Caki2 (cell line): ENCODE measurements around the gene ZNF423. TPM values are rescaled to one million over a fixed set of nuclear protein-coding genes. Genes with fewer than 3 reads are reported as not detected.

Source experiments
- DNase-seq: peaks from one replicate; pipeline ENCODE4 v3.0.0-alpha.2; 2015; ENCODE audit warnings: low read depth
- in situ Hi-C: cut with HindIII; loops from 2 replicates; pipeline ENCODE4 v1.10.0; 2016; ENCODE audit warnings: low sequenced_read_pairs, low pct_unique_long_range_greater_than_20kb, mixed read lengths
- total RNA-seq: library from RNA; depleted of rRNA; stranded (reverse); fragments of >200 nt; shearing (Covaris generic); gene quantifications from 2 replicates; pipeline ENCODE4 v1.2.3, GENCODE V29; 2014; ENCODE audit warnings: low replicate concordance

ZNF423 gene
- total RNA-seq, 1 experiment from 2014 or later, result 0.24 TPM

DNA sequence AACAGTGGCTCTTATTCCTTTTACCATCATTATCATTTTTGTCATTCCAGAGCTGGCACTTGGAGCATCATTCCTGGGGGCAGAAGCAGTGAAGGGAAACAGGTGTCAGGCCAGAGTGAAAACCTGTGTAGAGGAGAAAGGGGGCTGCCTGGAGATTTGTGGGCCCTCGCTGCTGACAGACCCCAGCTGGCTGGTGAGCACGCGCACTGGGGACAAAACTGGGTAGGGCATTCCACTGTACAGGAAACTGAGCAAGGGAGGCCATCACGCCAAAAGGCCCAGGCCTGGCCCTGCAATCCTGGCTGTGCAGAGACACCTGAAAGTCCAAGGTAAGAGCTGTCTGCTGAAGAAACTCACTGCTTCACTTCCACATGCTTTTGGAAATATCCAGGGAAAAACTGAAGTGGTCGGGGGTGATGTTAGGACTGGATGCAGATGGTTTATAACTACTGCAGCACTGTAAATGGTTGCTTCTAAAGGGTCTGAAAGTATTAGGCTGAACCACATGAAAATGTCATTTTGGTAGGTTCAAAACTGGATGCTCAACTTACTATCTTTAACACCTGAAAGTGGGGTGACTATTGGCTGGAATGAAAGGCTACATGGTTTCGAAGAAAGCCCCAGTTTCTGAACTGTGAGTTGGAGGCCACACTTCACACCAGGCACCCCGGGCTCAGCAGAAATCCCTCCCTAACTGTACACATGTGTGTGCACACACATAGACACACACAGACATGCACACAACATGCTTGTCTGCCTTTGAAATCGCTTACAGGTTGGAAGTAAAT, 257.3 kb downstream of the ZNF423 start:
- in situ Hi-C loops, result no loop called here
- DNase-seq, result no peak

DNA sequence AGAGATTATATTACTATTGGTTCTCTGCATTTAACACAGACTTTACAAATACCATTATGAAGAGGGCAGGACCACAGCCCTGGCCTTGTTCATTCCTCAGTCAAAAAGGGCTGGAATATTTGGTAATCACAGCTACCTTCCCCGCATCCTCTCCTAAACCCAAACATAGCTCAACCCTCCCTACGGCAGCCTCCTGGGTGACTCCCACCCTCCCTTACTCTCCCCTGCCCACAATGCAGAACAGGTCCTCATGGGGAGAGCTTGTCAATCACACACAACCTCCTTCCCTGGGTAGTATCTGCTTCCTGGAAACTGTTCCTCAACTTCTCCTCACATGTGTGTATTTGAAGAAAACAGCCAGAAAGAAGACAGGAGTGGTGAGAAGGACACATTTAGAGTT, 258.1 kb downstream of the ZNF423 start:
- DNase-seq, result no peak
- in situ Hi-C loops, result no loop called here

DNA sequence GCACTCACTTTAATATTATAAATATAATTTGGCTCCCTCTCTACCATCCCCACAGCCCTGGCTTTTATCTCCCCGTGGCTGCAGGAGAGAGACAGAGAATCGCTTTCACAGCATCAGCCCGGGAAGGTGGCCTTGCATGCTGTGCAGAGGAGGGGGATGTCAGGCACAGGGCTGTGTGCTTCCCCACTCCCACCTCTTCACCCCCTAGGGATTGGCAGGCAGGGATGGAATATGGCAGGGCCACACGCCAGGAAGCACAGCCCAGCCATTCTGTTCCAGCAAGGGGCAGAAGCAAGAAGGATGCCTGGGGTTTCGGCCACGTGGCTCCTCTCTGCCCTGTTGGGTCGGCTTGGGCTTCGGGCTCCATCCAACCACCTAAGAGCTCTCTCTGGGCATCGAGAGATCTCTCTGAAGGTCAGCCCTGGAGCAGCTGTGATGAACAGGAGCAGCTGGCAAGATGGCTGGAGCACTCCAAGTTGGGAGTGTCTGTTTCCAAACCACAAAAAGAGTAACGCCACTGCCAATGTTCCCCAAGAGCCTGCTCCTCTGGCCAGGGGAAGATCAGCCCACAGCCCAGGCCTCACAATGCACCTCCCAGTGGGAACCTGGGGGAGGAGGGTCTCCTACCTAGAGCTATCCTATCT, 259.1 kb downstream of the ZNF423 start:
- no peak for DNase-seq
- in situ Hi-C loops, result no loop called here

GRCh38 chr16:49596068-49596467, 259.8 kb downstream of the ZNF423 start:
- in situ Hi-C loops, result no loop called here
- no peak for DNase-seq

GRCh38 chr16:49594685-49595498, 261.0 kb downstream of the ZNF423 start:
- in situ Hi-C loops, result no loop called here
- no peak for DNase-seq

- in situ Hi-C loops, result no loop called here
- no peak for DNase-seq
These were observed 261.8 kb downstream of the ZNF423 start for GRCh38 chr16:49594153-49594552.

DNA sequence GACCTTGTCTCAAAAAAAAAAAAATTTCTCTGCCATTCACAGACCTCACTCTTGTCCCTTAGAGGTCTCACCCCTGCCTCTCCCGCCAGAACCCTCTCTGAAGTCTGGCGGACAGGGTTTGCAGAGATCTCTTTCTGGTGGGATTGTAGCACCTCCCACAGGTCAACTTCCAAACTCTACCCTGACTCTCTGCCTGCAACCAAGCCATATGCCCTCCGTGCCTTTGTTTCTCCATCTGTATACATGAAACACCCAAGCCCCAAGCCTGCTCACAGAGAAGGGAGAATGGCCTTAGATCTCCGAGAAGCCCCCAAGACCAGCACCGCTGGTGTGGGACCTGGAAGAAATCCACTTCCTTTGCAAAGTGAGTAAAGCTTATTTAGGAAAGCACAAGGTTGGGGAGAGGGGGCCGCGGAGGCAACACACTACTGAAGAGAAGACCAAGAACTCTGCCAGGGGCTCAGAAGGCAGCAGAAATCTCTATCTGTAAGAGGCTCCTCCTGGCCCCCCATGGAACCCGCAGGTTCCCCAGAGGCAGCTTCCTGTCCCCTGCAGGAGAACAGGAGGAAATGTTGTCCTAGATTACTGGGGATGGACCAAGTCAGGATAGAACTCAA, 262.4 kb downstream of the ZNF423 start:
- in situ Hi-C loops, result no loop called here
- no peak for DNase-seq

- DNase-seq, result no peak
- in situ Hi-C loops, result no loop called here
These were observed 263.1 kb downstream of the ZNF423 start for GRCh38 chr16:49592546-49593423.

- in situ Hi-C loops, result no loop called here
These were observed 265.6 kb downstream of the ZNF423 start for GRCh38 chr16:49590166-49590871.

DNA sequence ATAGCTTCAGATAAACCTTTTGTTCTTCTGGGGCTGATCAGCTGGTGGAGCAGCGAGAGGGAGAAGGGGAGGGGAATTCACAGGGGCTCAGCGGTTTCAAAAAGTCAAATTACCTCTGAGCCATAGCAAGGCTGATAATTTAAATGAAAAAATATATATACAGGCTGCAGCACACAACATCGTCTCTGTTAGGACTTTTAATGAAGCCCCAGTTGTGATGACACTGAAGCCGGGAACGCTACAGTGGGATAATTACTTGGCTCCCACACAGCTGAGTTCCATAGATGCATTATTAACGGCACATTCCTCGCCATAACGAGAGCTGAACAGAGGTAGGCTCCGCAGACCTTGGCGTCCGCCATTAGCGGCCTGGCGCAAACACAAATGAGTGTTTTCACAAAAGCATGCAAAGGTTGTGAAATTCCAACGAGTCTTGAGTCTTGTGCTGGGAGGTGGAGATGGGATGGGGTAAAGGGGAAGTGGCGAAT, 266.3 kb downstream of the ZNF423 start:
- no peak for DNase-seq
- in situ Hi-C loops, result no loop called here

More at GRCh38 chr16:49590166-49590871, 265.6 kb downstream of the ZNF423 start:
- no peak for DNase-seq

- no peak for DNase-seq
- in situ Hi-C loops, result no loop called here
These were observed 267.1 kb downstream of the ZNF423 start for GRCh38 chr16:49588729-49589384.

DNA sequence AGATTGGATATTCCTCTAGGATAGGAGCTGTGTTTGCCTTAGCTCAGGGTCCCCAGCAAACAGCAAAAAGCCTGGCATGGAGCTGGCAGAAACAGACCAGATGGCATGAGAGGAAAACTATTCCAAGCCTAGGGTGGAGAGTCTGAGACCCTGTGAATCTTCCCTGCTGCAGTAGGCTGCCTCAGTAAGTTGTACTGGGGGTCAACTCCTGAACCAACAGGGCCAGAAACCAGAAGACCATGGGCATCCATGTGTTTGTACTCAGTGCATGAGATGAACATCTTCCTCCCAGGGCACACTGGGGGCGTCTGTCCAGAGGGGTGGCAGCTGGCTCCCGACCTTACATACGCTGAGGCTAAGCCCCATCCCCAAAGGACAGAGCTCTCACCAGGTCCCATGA, 267.9 kb downstream of the ZNF423 start:
- in situ Hi-C loops, result no loop called here
- DNase-seq, result no peak

DNA sequence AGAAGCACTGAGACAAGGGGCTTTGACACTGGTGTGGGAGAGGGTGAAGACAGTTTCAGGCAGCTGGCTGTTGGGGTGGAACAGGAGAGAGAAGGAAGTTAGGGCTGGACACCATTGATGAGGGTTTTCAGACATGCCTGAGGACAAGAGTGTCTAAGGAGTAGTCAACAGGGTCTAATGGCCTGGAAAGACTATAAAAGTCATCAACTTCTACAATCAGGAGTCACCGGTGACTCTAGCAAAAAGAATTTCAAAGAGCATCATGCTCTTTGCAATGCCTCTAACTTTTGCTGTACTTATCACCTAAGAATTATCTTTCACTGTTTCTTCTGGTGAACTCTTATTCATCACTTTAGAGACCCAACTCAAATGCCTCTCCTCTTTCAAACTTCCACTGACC, 268.4 kb downstream of the ZNF423 start:
- in situ Hi-C loops, result no loop called here
- no peak for DNase-seq

DNA sequence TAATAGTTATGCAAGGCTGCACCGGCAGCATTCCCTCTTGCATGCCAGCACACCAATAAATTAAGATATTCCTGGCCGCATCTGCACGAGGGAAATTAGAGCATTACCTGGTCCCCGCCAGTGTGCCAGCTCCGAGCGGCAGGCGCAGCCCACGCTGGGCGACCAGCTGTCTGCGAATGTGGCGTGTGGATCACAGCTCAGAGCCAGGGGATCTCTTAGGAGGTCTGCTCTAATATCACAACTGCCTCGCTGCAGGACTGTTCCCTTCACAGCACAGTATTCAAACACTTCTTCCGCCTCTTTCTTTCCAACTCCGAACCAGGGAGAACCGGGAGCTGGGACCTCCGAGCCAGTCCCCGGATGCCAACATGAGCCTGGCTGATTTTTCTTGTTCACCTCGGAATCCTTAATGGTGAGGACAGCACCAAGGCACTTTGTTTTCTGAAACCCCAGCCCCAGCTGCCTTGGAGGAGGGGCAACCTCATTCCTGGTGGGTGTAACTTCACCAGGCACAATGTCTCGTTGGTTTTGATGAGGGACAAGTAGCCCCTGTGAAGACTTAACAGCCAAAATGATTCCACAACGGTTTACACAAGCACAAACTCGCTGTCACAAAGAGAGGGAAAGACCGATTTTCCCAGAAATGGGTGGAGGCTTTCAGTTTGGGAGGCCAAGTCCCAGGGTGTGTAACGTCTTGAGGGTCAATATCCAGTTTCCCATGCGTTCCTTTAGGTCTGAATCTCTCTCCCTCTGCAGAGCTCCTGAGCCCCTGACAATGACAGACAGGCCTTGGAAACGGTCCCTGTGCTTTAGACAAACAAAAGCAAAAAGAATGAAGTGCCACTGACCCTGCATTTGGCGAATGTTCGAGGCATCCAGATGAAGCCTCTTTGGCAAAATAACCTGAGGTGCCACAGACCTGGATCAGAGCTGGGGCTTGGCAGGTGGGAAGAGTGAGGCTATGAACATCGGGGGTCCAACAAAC, 269.2 kb downstream of the ZNF423 start:
- no peak for DNase-seq
- in situ Hi-C loops, result no loop called here

GRCh38 chr16:49585143-49585832, 270.6 kb downstream of the ZNF423 start:
- in situ Hi-C loops, result no loop called here

More at GRCh38 chr16:49585143-49585832, 270.6 kb downstream of the ZNF423 start:
- no peak for DNase-seq
